SHP77 treated with DMSO at 0.1 percent for 48 hours (cell line): Measurements from ENCODE around the gene FAM25A.

Source experiments
- DNase-seq: peaks from one replicate; lab custom pipeline; 2025; lab: John Stamatoyannopoulos, UW

Gene FAM25A

GRCh38 chr10:87064651-87065050 lies 44.6 kb downstream of the FAM25A start:
- no peak for DNase-seq

DNA sequence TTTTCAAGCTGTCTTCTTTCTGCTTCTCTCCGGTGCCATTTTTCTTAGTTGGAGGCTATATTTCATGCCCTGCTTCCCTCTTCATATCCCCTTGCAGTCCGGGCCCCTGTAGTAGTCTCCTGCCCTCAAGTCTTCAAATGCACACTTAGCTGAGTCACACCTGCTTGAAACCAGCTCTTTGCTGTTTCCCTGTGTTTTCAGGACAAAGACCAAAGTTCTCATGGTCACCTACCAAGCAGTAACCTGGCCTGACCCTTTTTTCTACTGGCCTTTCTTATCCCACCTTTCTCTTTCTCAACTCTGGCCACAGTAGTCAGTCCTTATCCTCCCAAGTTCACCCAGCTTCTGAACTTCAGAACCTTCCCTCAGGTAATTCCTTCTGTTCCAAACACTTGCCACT lies 46.1 kb downstream of the FAM25A start:
- no peak for DNase-seq

- no peak for DNase-seq
Observed at GRCh38 chr10:87066865-87067264, 46.8 kb downstream of the FAM25A start.

- DNase-seq = no peak
Observed at GRCh38 chr10:87068281-87068680, 48.2 kb downstream of the FAM25A start.

- DNase-seq = no peak
Observed at GRCh38 chr10:87072449-87072848, 52.4 kb downstream of the FAM25A start.
